Adrenal gland (tissue), 5 donors: ENCODE results near the gene MEIS3.

ENCODE experiments used
- POLR2A ChIP-seq, 2 donors: fragments of 450-650 bp; IDR thresholded peaks; one replicate each; pipeline ENCODE4 v1.6.1; 2017; ENCODE audit warnings: antibody characterized with exemption in 2 of 2, mild to moderate bottlenecking in 2 of 2, moderate library complexity in 1 of 2
- TF ChIP-seq, protein P1 (sequence below), 6 experiments: fragments of 450-650 bp in 4 of 6; fragments of 200-600 bp in 2 of 6; sonication (generic) in 1 of 6; IDR thresholded peaks; 1 replicate in 5 of 6; 2 replicates in 1 of 6; pipeline versions ENCODE4 v1.5.1 to v1.8.0; 2016 to 2021; ENCODE audit warnings: antibody characterized with exemption in 6 of 6, mild to moderate bottlenecking in 2 of 6, moderate library complexity in 1 of 6
- donor health status: DM: no; HTN: no; CAD: no.

DNA sequence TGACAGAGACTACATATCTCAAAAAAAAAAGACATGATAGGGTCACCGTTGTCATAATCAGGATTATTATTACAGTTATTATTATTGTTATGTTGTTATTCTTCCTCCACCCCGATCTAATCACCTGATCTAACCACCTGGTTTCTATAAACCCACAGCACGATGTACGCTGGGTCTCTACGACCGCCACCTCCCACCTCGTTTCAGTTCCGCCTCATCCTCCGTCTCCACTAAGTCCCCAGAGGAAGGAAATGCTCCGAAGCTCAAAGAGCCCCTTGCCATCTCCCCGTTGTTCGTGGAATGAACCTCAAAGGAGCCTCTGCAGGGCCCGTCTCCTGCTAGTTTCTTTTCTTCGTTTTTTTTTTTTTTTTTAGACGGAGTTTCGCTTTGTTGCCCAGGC, 15.9 kb upstream of the MEIS3 start:
- TF ChIP-seq, protein P1, sequence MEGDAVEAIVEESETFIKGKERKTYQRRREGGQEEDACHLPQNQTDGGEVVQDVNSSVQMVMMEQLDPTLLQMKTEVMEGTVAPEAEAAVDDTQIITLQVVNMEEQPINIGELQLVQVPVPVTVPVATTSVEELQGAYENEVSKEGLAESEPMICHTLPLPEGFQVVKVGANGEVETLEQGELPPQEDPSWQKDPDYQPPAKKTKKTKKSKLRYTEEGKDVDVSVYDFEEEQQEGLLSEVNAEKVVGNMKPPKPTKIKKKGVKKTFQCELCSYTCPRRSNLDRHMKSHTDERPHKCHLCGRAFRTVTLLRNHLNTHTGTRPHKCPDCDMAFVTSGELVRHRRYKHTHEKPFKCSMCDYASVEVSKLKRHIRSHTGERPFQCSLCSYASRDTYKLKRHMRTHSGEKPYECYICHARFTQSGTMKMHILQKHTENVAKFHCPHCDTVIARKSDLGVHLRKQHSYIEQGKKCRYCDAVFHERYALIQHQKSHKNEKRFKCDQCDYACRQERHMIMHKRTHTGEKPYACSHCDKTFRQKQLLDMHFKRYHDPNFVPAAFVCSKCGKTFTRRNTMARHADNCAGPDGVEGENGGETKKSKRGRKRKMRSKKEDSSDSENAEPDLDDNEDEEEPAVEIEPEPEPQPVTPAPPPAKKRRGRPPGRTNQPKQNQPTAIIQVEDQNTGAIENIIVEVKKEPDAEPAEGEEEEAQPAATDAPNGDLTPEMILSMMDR (IDR thresholded peaks at IDR 0.05) = no peak
- no peak for TF ChIP-seq POLR2A (IDR thresholded peaks at IDR 0.05)
